MM.1S (cell line): Measurements from ENCODE around the gene TSR1.

Source experiments
- DNase-seq: peaks from one replicate; pipeline ENCODE4 v3.0.0-alpha.2; 2015
- H2AFZ ChIP-seq: fragments of 300-600 bp; sonication (generic); 2 replicates; pipeline ENCODE4 v1.6.0; 2016; ENCODE audit warnings: antibody characterized with exemption, low read length
- H3F3A ChIP-seq: fragments of 300-600 bp; sonication (generic); 2 replicates; pipeline ENCODE4 v1.6.1; 2016; ENCODE audit warnings: mild to moderate bottlenecking, antibody characterized with exemption, low read length, moderate library complexity, mixed read lengths; ENCODE audit not compliant: insufficient read depth
- H3K27ac ChIP-seq: fragments of 300-600 bp; sonication (generic); 2 replicates; pipeline ENCODE4 v1.5.1; 2016; ENCODE audit warnings: mild to moderate bottlenecking, low read length
- H3K27me3 ChIP-seq: fragments of 300-600 bp; sonication (generic); replicated peaks from 2 replicates; pipeline ENCODE4 v1.6.0; 2016; ENCODE audit warnings: low read length; ENCODE audit not compliant: insufficient read depth
- H3K36me3 ChIP-seq: fragments of 300-600 bp; sonication (generic); replicated peaks from 2 replicates; pipeline ENCODE4 v1.6.1; 2016; ENCODE audit warnings: mild to moderate bottlenecking, low read length, mixed read lengths; ENCODE audit not compliant: insufficient read depth
- H3K4me1 ChIP-seq: fragments of 300-600 bp; sonication (generic); 2 replicates; pipeline ENCODE4 v1.6.1; 2016; ENCODE audit warnings: low read length, mixed read lengths
- H3K4me2 ChIP-seq: fragments of 300-600 bp; sonication (generic); 2 replicates; pipeline ENCODE4 v1.6.0; 2016; ENCODE audit warnings: low read depth, low read length
- H3K4me3 ChIP-seq: fragments of 300-600 bp; sonication (generic); 2 replicates; pipeline ENCODE4 v1.5.1; 2016; ENCODE audit warnings: low read length, mixed read lengths
- H3K79me2 ChIP-seq: fragments of 300-600 bp; sonication (generic); 2 replicates; pipeline ENCODE4 v1.6.1; 2016; ENCODE audit warnings: mixed run types, low read length, mixed read lengths
- H3K9ac ChIP-seq: fragments of 300-600 bp; sonication (generic); 2 replicates; pipeline ENCODE4 v1.6.1; 2016; ENCODE audit warnings: low read length, mixed read lengths
- H3K9me2 ChIP-seq: fragments of 300-600 bp; sonication (generic); replicated peaks from 2 replicates; pipeline ENCODE4 v1.6.1; 2016; ENCODE audit warnings: mild to moderate bottlenecking, low read length, mixed read lengths; ENCODE audit not compliant: insufficient read depth
- H3K9me3 ChIP-seq: fragments of 300-600 bp; sonication (generic); replicated peaks from 2 replicates; pipeline ENCODE4 v1.6.1; 2016; ENCODE audit warnings: mild to moderate bottlenecking, low read length, mixed read lengths; ENCODE audit not compliant: insufficient read depth
- H4K20me1 ChIP-seq: fragments of 300-600 bp; sonication (generic); 2 replicates; pipeline ENCODE4 v1.6.1; 2016; ENCODE audit warnings: mild to moderate bottlenecking, low read length, moderate library complexity, mixed read lengths; ENCODE audit not compliant: insufficient read depth
- EZH2 ChIP-seq: fragments of 300-600 bp; sonication (generic); optimal IDR thresholded peaks from 2 replicates; pipeline ENCODE3; 2017; ENCODE audit warnings: low read depth, mild to moderate bottlenecking, antibody characterized with exemption, low read length, mixed read lengths
- EZH2phosphoT487 ChIP-seq: fragments of 300-600 bp; sonication (generic); IDR thresholded peaks from 2 replicates; pipeline ENCODE4 v1.6.1; 2018; ENCODE audit warnings: antibody characterized with exemption, low read length
- TF ChIP-seq, protein P1 (sequence below): fragments of 300-600 bp; sonication (generic); IDR thresholded peaks from 2 replicates; pipeline ENCODE4 v1.5.1; 2016; ENCODE audit warnings: antibody characterized with exemption, low read length, mixed read lengths

TSR1 gene

DNA sequence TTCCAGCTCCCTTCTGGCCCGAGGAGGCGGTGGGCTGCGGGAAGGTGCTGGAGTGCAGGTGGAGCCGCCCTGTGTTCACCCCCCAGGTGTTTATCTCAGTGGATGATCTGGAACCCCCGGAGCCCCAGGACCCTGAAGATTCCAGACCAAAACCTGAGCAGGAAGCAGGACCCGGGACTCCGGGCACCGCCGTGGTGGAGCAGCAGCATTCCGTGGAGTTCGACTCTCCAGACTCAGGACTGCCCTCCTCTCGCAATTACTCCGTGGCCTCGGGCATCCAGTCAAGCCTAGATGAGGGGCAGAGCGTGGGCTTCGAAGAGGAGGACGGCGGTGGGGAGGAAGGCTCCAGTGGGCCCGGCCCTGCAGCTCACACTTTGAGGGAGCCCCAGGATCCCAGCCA, 39.1 kb upstream of the TSR1 start:
- Histone ChIP-seq H3K36me3 (no peaks in the 10 kb centered on the region), H3K9ac (no peak overlapping the region)

DNA sequence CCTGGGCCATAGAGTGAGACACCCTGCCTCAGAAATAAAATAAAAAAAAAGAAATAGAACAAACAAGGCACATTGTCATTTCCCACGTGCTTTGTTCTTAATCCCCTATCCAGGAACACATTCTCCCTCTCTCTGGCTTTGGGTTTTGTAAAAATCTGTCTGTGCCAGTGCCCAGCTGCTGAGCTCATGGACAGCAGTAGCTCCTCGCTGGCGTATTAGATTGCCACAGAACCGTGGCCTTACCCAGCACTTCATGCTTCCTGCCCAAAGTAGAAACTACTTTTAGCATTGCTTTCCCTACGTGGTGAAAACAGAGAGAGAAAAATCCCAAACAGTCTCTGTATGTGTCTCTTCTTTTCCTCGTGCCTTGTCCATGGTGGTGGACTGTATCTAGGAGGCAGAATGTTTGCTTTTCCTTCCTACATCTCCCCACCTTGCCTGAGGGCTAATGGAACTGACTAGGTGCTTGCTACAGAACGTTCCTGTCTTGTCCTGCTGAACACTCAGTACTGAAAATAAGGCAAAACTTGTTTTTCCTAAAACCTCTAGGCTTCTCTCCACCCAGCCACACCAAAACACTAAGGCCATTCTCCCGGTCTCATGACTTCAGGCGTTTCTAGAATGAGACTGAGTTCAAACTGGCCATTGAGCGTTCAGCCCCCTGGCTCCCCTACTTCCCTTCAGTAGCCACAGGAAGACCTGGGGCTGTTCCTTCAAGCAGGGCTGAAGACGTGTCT, 38.5 kb upstream of the TSR1 start:
- H3K4me2 ChIP-seq = no peak overlapping the region
- H3K9me3 ChIP-seq = no peaks in the 10 kb centered on the region
- no peaks in the 10 kb centered on the region for H3K9me2 ChIP-seq
- no peaks in the 10 kb centered on the region for H3F3A ChIP-seq
- H3K9ac ChIP-seq = no peak overlapping the region
- H3K4me3 ChIP-seq = no peak overlapping the region
- no peak overlapping the region for H3K27ac ChIP-seq
- H2AFZ ChIP-seq = no peak overlapping the region
- no peaks in the 10 kb centered on the region for H3K36me3 ChIP-seq
- no peaks in the 10 kb centered on the region for H3K79me2 ChIP-seq
- no peaks in the 10 kb centered on the region for H3K4me1 ChIP-seq
- no peak for DNase-seq
- no peaks in the 10 kb centered on the region for H3K27me3 ChIP-seq
- H4K20me1 ChIP-seq = no peaks in the 10 kb centered on the region
- TF ChIP-seq, protein P1, sequence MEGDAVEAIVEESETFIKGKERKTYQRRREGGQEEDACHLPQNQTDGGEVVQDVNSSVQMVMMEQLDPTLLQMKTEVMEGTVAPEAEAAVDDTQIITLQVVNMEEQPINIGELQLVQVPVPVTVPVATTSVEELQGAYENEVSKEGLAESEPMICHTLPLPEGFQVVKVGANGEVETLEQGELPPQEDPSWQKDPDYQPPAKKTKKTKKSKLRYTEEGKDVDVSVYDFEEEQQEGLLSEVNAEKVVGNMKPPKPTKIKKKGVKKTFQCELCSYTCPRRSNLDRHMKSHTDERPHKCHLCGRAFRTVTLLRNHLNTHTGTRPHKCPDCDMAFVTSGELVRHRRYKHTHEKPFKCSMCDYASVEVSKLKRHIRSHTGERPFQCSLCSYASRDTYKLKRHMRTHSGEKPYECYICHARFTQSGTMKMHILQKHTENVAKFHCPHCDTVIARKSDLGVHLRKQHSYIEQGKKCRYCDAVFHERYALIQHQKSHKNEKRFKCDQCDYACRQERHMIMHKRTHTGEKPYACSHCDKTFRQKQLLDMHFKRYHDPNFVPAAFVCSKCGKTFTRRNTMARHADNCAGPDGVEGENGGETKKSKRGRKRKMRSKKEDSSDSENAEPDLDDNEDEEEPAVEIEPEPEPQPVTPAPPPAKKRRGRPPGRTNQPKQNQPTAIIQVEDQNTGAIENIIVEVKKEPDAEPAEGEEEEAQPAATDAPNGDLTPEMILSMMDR = no peak
- TF ChIP-seq EZH2phosphoT487 (no peak), EZH2 (no peak)

More for the DNA sequence above, 39.1 kb upstream of the TSR1 start:
- H3K9me2 ChIP-seq = no peaks in the 10 kb centered on the region
- H3K4me2 ChIP-seq = no peak overlapping the region
- no peak overlapping the region for H2AFZ ChIP-seq
- H3K4me1 ChIP-seq = no peaks in the 10 kb centered on the region
- TF ChIP-seq EZH2 (no peak), EZH2phosphoT487 (no peak)
- TF ChIP-seq, protein P1 = no peak
- H3K27ac ChIP-seq = no peak overlapping the region
- no peaks in the 10 kb centered on the region for H3F3A ChIP-seq
- H3K27me3 ChIP-seq = no peaks in the 10 kb centered on the region
- no peaks in the 10 kb centered on the region for H3K79me2 ChIP-seq
- no peak for DNase-seq
- H3K4me3 ChIP-seq = no peak overlapping the region
- H4K20me1 ChIP-seq = no peaks in the 10 kb centered on the region
- H3K9me3 ChIP-seq = no peaks in the 10 kb centered on the region

GRCh38 chr17:2373179-2373578, 36.9 kb upstream of the TSR1 start:
- Histone ChIP-seq H3K4me2 (no peak overlapping the region), H3K9ac (no peak overlapping the region), H3K27ac (no peak overlapping the region), H3K36me3 (no peaks in the 10 kb centered on the region), H3K79me2 (no peaks in the 10 kb centered on the region), H2AFZ (no peak overlapping the region), H3K4me3 (no peak overlapping the region), H4K20me1 (no peaks in the 10 kb centered on the region), H3K4me1 (no peaks in the 10 kb centered on the region), H3K9me2 (no peaks in the 10 kb centered on the region), H3K27me3 (no peaks in the 10 kb centered on the region), H3F3A (no peaks in the 10 kb centered on the region), H3K9me3 (no peaks in the 10 kb centered on the region)
- TF ChIP-seq, protein P1 = no peak
- TF ChIP-seq EZH2phosphoT487 (no peak), EZH2 (no peak)
- DNase-seq = no peak
